ENCODE measurements around the gene PTPN4. TPM values are rescaled to one million over a fixed set of nuclear protein-coding genes. Genes with fewer than 3 reads are reported as not detected.
A peak's percentile ranks its signal among the peaks of the same experiment; 100 is the strongest.

The PTPN4 gene
- total RNA-seq, 1 donor, result 19.5 TPM

GRCh38 chr2:119823734-119824334, 64.1 kb downstream of the PTPN4 start:
- no peak overlapping the region for H3K4me3 ChIP-seq (ENCODE audit: insufficient read depth, low read length)
- peaks cover 4% of the 10 kb centered on the region for H4K20me1 ChIP-seq (ENCODE audit: insufficient read depth, low read length)
- TF ChIP-seq CTCF (IDR thresholded peaks at IDR 0.05; ENCODE audit: extremely low read depth, low read depth, low read length), result peak; percentile 76
- H2AFZ ChIP-seq (ENCODE audit: low read length), result no peak overlapping the region
- H3K9me3 ChIP-seq (ENCODE audit: low read depth, low read length), result no peaks in the 10 kb centered on the region
- H3K4me2 ChIP-seq (ENCODE audit: insufficient read depth, low read length), result no peak overlapping the region
- H3K79me2 ChIP-seq (ENCODE audit: insufficient read depth, low read length), result no peaks in the 10 kb centered on the region
- H3K27ac ChIP-seq (ENCODE audit: low read depth, low read length), result no peak overlapping the region
- peak; percentile 77 for DNase-seq (ENCODE audit: insufficient read length, low spot score, missing footprints)
- peaks cover 14% of the 10 kb centered on the region for H3K4me1 ChIP-seq (ENCODE audit: insufficient read depth, low read length)
- H3K27me3 ChIP-seq (ENCODE audit: insufficient read depth, low read length), result no peaks in the 10 kb centered on the region
- H3K36me3 ChIP-seq (ENCODE audit: insufficient read depth, low read length), result no peaks in the 10 kb centered on the region

DNA sequence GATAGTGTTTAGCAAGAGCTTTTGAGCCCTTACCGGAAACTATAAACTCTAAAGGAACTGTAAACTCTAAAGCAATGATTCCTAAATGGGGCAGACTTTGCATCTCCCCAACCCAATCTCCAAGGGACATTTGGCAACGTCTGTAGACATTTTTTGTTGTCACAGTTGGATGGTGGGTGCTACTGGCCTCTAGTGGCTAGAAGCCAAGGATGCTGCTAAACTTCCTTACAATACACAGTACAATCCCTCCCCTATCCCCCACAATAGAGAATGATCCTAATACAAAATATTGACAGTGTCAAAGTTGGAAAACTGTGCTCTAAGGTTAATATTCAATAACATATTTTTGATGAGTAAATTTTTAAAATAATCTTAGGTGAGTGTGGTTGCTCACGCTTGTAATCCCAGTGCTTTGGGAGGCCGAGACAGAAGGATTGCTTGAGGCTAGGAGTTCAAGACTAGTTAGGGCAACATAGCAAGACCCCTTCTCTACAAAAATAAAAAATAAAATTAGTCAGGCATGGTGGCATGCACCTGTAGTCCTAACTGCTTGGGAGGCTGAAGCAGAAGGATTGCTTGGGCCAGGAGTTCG, 66.7 kb downstream of the PTPN4 start:
- Histone ChIP-seq H3K4me1 (ENCODE audit: insufficient read depth, low read length) (peaks cover 4% of the 10 kb centered on the region), H3K27me3 (ENCODE audit: insufficient read depth, low read length) (no peaks in the 10 kb centered on the region), H4K20me1 (ENCODE audit: insufficient read depth, low read length) (peaks cover 4% of the 10 kb centered on the region), H3K36me3 (ENCODE audit: insufficient read depth, low read length) (no peaks in the 10 kb centered on the region), H3K79me2 (ENCODE audit: insufficient read depth, low read length) (no peaks in the 10 kb centered on the region), H3K27ac (ENCODE audit: low read depth, low read length) (no peak overlapping the region), H3K9me3 (ENCODE audit: low read depth, low read length) (no peaks in the 10 kb centered on the region), H2AFZ (ENCODE audit: low read length) (no peak overlapping the region), H3K4me3 (ENCODE audit: insufficient read depth, low read length) (no peak overlapping the region), H3K4me2 (ENCODE audit: insufficient read depth, low read length) (no peak overlapping the region)
- peak; percentile 62 for DNase-seq (ENCODE audit: insufficient read length, low spot score, missing footprints)
- TF ChIP-seq CTCF (IDR thresholded peaks at IDR 0.05; ENCODE audit: extremely low read depth, low read depth, low read length), result peak; percentile 59

DNA sequence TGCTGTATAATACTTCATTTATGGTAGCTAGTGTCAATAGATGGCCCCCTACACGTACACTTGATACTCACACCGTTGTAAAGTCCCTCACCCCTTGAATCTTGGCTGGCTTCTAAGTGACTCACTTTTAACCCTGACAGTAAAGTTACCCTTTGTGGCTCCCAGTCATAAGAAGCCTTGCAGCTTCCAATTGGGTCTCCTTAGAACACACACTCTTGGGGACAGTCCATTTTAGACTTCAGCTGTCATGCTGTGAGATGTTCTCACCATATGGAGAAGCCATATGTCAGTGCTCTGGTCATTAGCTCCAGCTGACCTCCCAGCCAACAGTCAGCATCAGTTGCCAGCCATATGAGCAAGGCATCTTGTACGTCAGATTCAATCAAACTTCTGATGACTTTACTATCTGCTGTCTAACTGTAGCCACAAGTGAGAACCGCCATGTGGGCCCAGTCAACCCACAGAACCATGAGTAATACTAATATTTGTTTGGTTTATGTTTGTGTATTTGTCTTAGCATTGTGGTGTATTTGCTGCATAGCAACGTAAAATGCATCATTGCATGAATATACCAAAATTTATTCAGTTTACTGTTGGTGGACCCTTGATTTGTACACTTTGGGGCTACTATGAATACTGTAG, 68.3 kb downstream of the PTPN4 start:
- no peak overlapping the region for H3K27ac ChIP-seq (ENCODE audit: low read depth, low read length)
- H2AFZ ChIP-seq (ENCODE audit: low read length), result no peak overlapping the region
- H3K4me1 ChIP-seq (ENCODE audit: insufficient read depth, low read length), result peaks cover 4% of the 10 kb centered on the region
- no peak for TF ChIP-seq CTCF (IDR thresholded peaks at IDR 0.05; ENCODE audit: extremely low read depth, low read depth, low read length)
- H4K20me1 ChIP-seq (ENCODE audit: insufficient read depth, low read length), result peaks cover 7% of the 10 kb centered on the region
- H3K9me3 ChIP-seq (ENCODE audit: low read depth, low read length), result no peaks in the 10 kb centered on the region
- H3K4me3 ChIP-seq (ENCODE audit: insufficient read depth, low read length), result no peak overlapping the region
- no peak overlapping the region for H3K4me2 ChIP-seq (ENCODE audit: insufficient read depth, low read length)
- H3K79me2 ChIP-seq (ENCODE audit: insufficient read depth, low read length), result no peaks in the 10 kb centered on the region
- no peaks in the 10 kb centered on the region for H3K27me3 ChIP-seq (ENCODE audit: insufficient read depth, low read length)
- H3K36me3 ChIP-seq (ENCODE audit: insufficient read depth, low read length), result no peaks in the 10 kb centered on the region
- peak; percentile 82 for DNase-seq (ENCODE audit: insufficient read length, low spot score, missing footprints)

GRCh38 chr2:119836455-119837142, 76.9 kb downstream of the PTPN4 start:
- H3K79me2 ChIP-seq (ENCODE audit: insufficient read depth, low read length), result no peaks in the 10 kb centered on the region
- no peak for TF ChIP-seq CTCF (IDR thresholded peaks at IDR 0.05; ENCODE audit: extremely low read depth, low read depth, low read length)
- no peak for DNase-seq (ENCODE audit: insufficient read length, low spot score, missing footprints)

More at GRCh38 chr2:119836455-119837142, 76.9 kb downstream of the PTPN4 start:
- no peaks in the 10 kb centered on the region for H3K27me3 ChIP-seq (ENCODE audit: insufficient read depth, low read length)
- no peak overlapping the region for H2AFZ ChIP-seq (ENCODE audit: low read length)
- no peak overlapping the region for H3K4me3 ChIP-seq (ENCODE audit: insufficient read depth, low read length)
- no peaks in the 10 kb centered on the region for H3K36me3 ChIP-seq (ENCODE audit: insufficient read depth, low read length)
- no peak overlapping the region for H3K4me2 ChIP-seq (ENCODE audit: insufficient read depth, low read length)
- H3K4me1 ChIP-seq (ENCODE audit: insufficient read depth, low read length), result no peaks in the 10 kb centered on the region
- H3K9me3 ChIP-seq (ENCODE audit: low read depth, low read length), result no peaks in the 10 kb centered on the region
- peaks cover 5% of the 10 kb centered on the region for H4K20me1 ChIP-seq (ENCODE audit: insufficient read depth, low read length)
- H3K27ac ChIP-seq (ENCODE audit: low read depth, low read length), result no peak overlapping the region

Data from osteoblast (primary cell).